Keratinocyte (primary cell): ENCODE data around the gene NRIP2. TPM values are rescaled to one million over a fixed set of nuclear protein-coding genes. Genes with fewer than 3 reads are reported as not detected.

ENCODE experiments used
- DNase-seq: peaks from one replicate; pipeline ENCODE4 v3.0.0-alpha.2; 2011; ENCODE audit warnings: low read depth, missing footprints, low spot score
- FAIRE-seq: peaks from 2 replicates; lab custom pipeline; 2011; peaks lifted over from hg19 to GRCh38; lab: Jason Lieb, UNC
- H2AFZ ChIP-seq: 2 replicates; pipeline ENCODE4 v1.6.0; 2012; ENCODE audit warnings: low read length, control low read depth, inconsistent platforms; ENCODE audit not compliant: control insufficient read depth
- H3K27ac ChIP-seq: 2 replicates; pipeline ENCODE4 v1.5.1; 2011; ENCODE audit warnings: low read length; ENCODE audit not compliant: control insufficient read depth, insufficient read depth
- H3K27me3 ChIP-seq: 3 replicates; pipeline ENCODE4 v1.6.0; 2011; ENCODE audit warnings: low read length; ENCODE audit not compliant: control insufficient read depth, insufficient read depth; ENCODE audit errors: extremely low read depth
- H3K36me3 ChIP-seq, 2 experiments: 2 replicates in 1 of 2; 3 replicates in 1 of 2; pipeline ENCODE4 v1.5.1; 2011; ENCODE audit warnings: low read length in 2 of 2, mild to moderate bottlenecking in 1 of 2; ENCODE audit not compliant: control insufficient read depth in 2 of 2, insufficient read depth in 2 of 2; ENCODE audit errors: extremely low read depth in 1 of 2
- H3K4me1 ChIP-seq: 3 replicates; pipeline ENCODE4 v1.5.1; 2011; ENCODE audit warnings: low read length; ENCODE audit not compliant: control insufficient read depth, insufficient read depth; ENCODE audit errors: extremely low read depth
- H3K4me2 ChIP-seq: 3 replicates; pipeline ENCODE4 v1.6.0; 2011; ENCODE audit warnings: low read depth, low read length; ENCODE audit not compliant: control insufficient read depth, insufficient read depth; ENCODE audit errors: extremely low read depth
- H3K4me3 ChIP-seq, 3 experiments: fragments of 200-600 bp in 1 of 3; sonication (generic) in 1 of 3; 2 replicates in 2 of 3; 3 replicates in 1 of 3; pipeline ENCODE4 v1.5.1; 2011 to 2016; ENCODE audit warnings: low read length in 3 of 3, mild to moderate bottlenecking in 3 of 3, control low read depth in 2 of 3, inconsistent platforms in 1 of 3, low read depth in 1 of 3, mixed read lengths in 1 of 3, mixed run types in 1 of 3, moderate library complexity in 1 of 3; ENCODE audit not compliant: control insufficient read depth in 2 of 3, insufficient read depth in 2 of 3; ENCODE audit errors: extremely low read depth in 1 of 3
- H3K79me2 ChIP-seq: 2 replicates; pipeline ENCODE4 v1.6.0; 2012; ENCODE audit warnings: low read length; ENCODE audit not compliant: control insufficient read depth, insufficient read depth
- H3K9ac ChIP-seq: 3 replicates; pipeline ENCODE4 v1.6.0; 2011; ENCODE audit warnings: low read length; ENCODE audit not compliant: control insufficient read depth, insufficient read depth; ENCODE audit errors: extremely low read depth
- H3K9me1 ChIP-seq: 3 replicates; pipeline ENCODE4 v1.6.0; 2011; ENCODE audit warnings: low read length; ENCODE audit not compliant: control insufficient read depth, insufficient read depth; ENCODE audit errors: extremely low read depth
- H3K9me3 ChIP-seq: 2 replicates; pipeline ENCODE4 v1.5.1; 2012; ENCODE audit warnings: low read depth, low read length; ENCODE audit not compliant: control insufficient read depth
- H4K20me1 ChIP-seq: 3 replicates; pipeline ENCODE4 v1.6.0; 2011; ENCODE audit warnings: low read length; ENCODE audit not compliant: control insufficient read depth, insufficient read depth; ENCODE audit errors: extremely low read depth
- EZH2 ChIP-seq: IDR thresholded peaks from one replicate; pipeline ENCODE4 v1.6.1; 2012; ENCODE audit warnings: inconsistent platforms, mild to moderate bottlenecking, low read length, moderate library complexity
- dilution Hi-C: fragments of 300-500 bp; cut with MboI; formaldehyde crosslinking; loops from one replicate; pipeline ENCODE4 v1.7.0; 2020; ENCODE audit warnings: low sequenced_read_pairs; ENCODE audit not compliant: extremely low pct_ligation_motif_present
- polyA plus RNA-seq, 5 experiments: library from polyadenylated mRNA; depleted of rRNA in 3 of 5; stranded (reverse) in 3 of 5; stranded (forward) in 1 of 5; unstranded in 1 of 5; fragments of >200 nt; gene quantifications; 1 replicate in 1 of 5; 2 replicates in 3 of 5; 3 replicates in 1 of 5; pipeline versions ENCODE4 v1.2.1 to v1.2.3, GENCODE V29; 2011 to 2012; ENCODE audit warnings: missing spikeins in 2 of 5, low read depth in 1 of 5, low replicate concordance in 1 of 5
- TF ChIP-seq, protein P1 (sequence below), 3 experiments: IDR thresholded peaks in 1 of 3; conservative IDR thresholded peaks in 1 of 3; optimal IDR thresholded peaks in 1 of 3; 2 replicates in 2 of 3; 3 replicates in 1 of 3; pipeline versions ENCODE3 to v1.5.1; 2011; ENCODE audit warnings: low read length in 3 of 3, mild to moderate bottlenecking in 3 of 3, moderate library complexity in 2 of 3, control low read depth in 1 of 3, inconsistent platforms in 1 of 3; ENCODE audit not compliant: insufficient read depth in 2 of 3; ENCODE audit errors: extremely low read depth in 1 of 3

The NRIP2 gene
- polyA plus RNA-seq, 1 donor (not counting 4 experiments of a cell fraction or from before 2014, with no cell fraction given) = not detected

GRCh38 chr12:2858334-2858733 is 23.5 kb upstream of the NRIP2 start:
- Histone ChIP-seq H2AFZ (no peak overlapping the region), H3K79me2 (no peaks in the 10 kb centered on the region), H4K20me1 (no peaks in the 10 kb centered on the region), H3K9me1 (no peaks in the 10 kb centered on the region), H3K4me2 (no peak overlapping the region), H3K9ac (no peak overlapping the region), H3K4me3 (no peak overlapping the region), H3K36me3 (peaks cover 0 to 13% of the 10 kb centered on the region in 2 experiments), H3K27ac (no peak overlapping the region), H3K27me3 (no peaks in the 10 kb centered on the region), H3K9me3 (no peaks in the 10 kb centered on the region), H3K4me1 (no peaks in the 10 kb centered on the region)
- dilution Hi-C loops = no loop called here
- DNase-seq (no peak), FAIRE-seq (no peak)
- TF ChIP-seq, protein P1, sequence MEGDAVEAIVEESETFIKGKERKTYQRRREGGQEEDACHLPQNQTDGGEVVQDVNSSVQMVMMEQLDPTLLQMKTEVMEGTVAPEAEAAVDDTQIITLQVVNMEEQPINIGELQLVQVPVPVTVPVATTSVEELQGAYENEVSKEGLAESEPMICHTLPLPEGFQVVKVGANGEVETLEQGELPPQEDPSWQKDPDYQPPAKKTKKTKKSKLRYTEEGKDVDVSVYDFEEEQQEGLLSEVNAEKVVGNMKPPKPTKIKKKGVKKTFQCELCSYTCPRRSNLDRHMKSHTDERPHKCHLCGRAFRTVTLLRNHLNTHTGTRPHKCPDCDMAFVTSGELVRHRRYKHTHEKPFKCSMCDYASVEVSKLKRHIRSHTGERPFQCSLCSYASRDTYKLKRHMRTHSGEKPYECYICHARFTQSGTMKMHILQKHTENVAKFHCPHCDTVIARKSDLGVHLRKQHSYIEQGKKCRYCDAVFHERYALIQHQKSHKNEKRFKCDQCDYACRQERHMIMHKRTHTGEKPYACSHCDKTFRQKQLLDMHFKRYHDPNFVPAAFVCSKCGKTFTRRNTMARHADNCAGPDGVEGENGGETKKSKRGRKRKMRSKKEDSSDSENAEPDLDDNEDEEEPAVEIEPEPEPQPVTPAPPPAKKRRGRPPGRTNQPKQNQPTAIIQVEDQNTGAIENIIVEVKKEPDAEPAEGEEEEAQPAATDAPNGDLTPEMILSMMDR (optimal IDR thresholded peaks at IDR 0.05 in 1 of 3, IDR thresholded peaks at IDR 0.05 in 1 of 3, conservative IDR thresholded peaks at IDR 0.05 in 1 of 3; ENCODE audit: extremely low read depth in 1 of 3, insufficient read depth in 2 of 3, low read length in 3 of 3) = no peak
- TF ChIP-seq EZH2 = no peak

- dilution Hi-C loops = no loop called here
- Histone ChIP-seq H3K4me3 (no peak overlapping the region), H2AFZ (no peak overlapping the region), H3K27me3 (no peaks in the 10 kb centered on the region), H3K36me3 (peaks cover 0 to 8% of the 10 kb centered on the region in 2 experiments), H3K9me1 (no peaks in the 10 kb centered on the region), H3K4me2 (no peak overlapping the region), H3K9ac (no peak overlapping the region), H3K79me2 (no peaks in the 10 kb centered on the region), H3K27ac (no peak overlapping the region), H3K9me3 (no peaks in the 10 kb centered on the region), H3K4me1 (no peaks in the 10 kb centered on the region), H4K20me1 (no peaks in the 10 kb centered on the region)
- DNase-seq = no peak
- TF ChIP-seq, protein P1 (optimal IDR thresholded peaks at IDR 0.05 in 1 of 3, IDR thresholded peaks at IDR 0.05 in 1 of 3, conservative IDR thresholded peaks at IDR 0.05 in 1 of 3; ENCODE audit: extremely low read depth in 1 of 3, insufficient read depth in 2 of 3, low read length in 3 of 3) = no peak
- TF ChIP-seq EZH2 = no peak
- FAIRE-seq = no peak
These were observed 22.7 kb upstream of the NRIP2 start for GRCh38 chr12:2857576-2857975.
